Omental fat pad (tissue), 4 donors: ENCODE data around the gene LONRF2. TPM values are rescaled to one million over a fixed set of nuclear protein-coding genes. Genes with fewer than 3 reads are reported as not detected.

Experiments
- ATAC-seq: fragments of 150-250 bp; one replicate; pipeline ENCODE4 v1.9.1; 2016; ENCODE audit warnings: mild to moderate bottlenecking, moderate library complexity; ENCODE audit not compliant: low FRiP score
- DNase-seq: peaks from one replicate; pipeline ENCODE4 v3.0.0-alpha.2; 2019; ENCODE audit warnings: low spot score
- total RNA-seq, 4 donors: library from RNA; depleted of rRNA; stranded (reverse); fragments of >200 nt; gene quantifications; one replicate each; pipeline ENCODE4 v1.1.0, GENCODE V29; 2016
- TF ChIP-seq, protein P1 (sequence below), 3 donors: fragments of 450-650 bp; IDR thresholded peaks; one replicate each; pipeline ENCODE4 v1.5.1; 2016 to 2017; ENCODE audit warnings: antibody characterized with exemption in 3 of 3, mild to moderate bottlenecking in 3 of 3, moderate library complexity in 2 of 3

LONRF2 gene
- total RNA-seq, 4 donors from 2014 or later, result 2.5 to 32.8 (median 9.8) TPM

DNA sequence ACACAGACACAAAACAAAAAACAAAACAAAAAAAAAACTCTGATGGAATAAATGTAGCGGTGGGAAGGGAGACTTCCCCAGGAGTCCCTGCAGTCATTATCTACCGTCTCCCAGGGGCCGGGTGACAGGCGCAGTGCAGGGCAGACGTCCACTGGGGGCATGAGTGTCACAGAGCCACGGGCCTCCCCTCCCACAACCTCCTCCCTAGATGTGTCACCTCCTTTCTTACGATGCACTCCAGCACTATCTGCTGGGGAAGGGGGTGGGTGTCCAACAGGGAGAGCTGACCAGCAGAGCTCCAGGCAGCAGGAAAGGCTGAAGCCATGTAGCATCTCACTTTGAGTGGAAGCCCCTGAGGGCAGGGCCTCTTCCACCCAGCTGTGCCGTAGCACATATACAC lies 84.5 kb downstream of the LONRF2 start:
- DNase-seq (no peak), ATAC-seq (no peak)
- TF ChIP-seq, protein P1, sequence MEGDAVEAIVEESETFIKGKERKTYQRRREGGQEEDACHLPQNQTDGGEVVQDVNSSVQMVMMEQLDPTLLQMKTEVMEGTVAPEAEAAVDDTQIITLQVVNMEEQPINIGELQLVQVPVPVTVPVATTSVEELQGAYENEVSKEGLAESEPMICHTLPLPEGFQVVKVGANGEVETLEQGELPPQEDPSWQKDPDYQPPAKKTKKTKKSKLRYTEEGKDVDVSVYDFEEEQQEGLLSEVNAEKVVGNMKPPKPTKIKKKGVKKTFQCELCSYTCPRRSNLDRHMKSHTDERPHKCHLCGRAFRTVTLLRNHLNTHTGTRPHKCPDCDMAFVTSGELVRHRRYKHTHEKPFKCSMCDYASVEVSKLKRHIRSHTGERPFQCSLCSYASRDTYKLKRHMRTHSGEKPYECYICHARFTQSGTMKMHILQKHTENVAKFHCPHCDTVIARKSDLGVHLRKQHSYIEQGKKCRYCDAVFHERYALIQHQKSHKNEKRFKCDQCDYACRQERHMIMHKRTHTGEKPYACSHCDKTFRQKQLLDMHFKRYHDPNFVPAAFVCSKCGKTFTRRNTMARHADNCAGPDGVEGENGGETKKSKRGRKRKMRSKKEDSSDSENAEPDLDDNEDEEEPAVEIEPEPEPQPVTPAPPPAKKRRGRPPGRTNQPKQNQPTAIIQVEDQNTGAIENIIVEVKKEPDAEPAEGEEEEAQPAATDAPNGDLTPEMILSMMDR (IDR thresholded peaks at IDR 0.05), result no peak

DNA sequence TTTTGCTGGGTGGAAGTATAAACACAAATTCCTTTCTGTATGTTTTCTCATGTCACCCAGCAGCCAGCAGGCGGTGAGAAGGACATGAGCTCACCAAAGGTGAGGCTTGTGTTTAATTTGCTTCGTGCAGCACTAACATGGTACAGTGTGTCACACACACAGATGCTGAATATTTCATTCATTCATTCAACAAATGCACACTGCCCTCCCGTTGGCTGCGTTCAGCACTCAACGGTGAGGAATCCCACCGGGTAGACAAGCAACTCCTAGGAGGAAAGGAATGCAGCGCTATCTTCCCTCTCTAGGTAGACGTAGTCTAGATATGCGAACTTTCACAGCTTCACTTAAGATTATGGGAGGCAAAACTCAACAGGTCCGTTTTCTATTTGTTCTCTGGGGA lies 85.1 kb downstream of the LONRF2 start:
- TF ChIP-seq, protein P1 (IDR thresholded peaks at IDR 0.05), result no peak
- DNase-seq, result no peak
- ATAC-seq, result no peak

DNA sequence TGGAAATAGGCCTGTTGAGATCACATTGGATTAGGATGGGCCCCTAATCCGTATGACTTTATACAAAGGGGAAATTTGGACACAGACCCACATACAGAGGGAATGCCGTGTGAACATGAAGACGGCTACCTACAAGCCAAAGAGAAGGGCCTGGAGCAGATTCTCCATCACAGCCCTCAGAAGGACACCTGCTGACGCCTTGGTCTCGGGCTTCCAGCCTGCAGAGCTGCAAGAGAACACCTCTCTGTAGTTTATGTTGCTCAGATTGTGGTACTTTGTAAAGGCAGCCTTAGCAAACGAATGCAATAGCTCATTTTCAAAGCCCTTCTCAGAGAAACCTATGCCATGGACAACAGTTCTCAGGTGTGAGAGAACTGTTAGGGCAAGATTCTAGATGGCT lies 86.1 kb downstream of the LONRF2 start:
- DNase-seq, result no peak
- ATAC-seq, result no peak
- TF ChIP-seq, protein P1 (IDR thresholded peaks at IDR 0.05), result no peak

DNA sequence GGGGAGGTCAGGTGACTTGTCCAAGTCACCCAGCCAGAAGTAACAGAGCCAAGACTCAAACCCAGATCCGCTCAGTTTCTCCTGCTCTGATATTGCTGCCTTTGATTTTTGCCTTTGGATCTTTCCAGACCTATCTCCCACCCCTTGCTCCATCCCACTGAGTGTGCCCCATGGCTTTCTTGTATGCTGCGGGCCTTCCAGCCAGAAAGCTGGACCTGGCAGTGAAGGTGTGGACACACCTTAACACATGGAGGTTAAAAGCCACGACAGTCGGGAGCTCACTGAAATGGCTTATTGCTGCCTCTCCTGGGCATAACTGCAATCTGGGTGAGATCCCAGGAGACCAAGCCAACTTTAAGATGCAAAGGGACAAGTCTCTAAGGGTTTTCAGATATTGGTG lies 86.7 kb downstream of the LONRF2 start:
- TF ChIP-seq, protein P1 (IDR thresholded peaks at IDR 0.05), result no peak
- no peak for DNase-seq

DNA sequence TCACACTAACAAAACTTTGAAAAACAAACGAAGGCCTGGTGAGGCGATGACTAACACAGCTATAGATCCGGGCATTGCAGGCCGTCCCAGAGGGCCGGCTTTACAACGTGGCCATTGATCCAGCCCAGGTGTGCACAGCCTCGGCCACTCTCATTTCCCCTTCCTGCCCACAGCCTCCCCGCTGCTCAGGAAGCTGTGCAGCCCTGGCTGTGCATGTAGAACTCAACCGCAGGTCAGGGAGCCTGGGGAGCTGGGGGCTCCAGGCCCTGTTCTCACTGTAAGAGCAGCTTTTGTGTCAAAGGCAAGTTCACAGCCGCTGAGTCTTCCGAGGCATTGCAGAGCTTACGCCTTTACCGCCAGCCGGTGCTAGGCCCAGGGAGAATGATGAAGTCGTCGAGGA lies 87.2 kb downstream of the LONRF2 start:
- ATAC-seq, result no peak
- DNase-seq, result no peak
- TF ChIP-seq, protein P1 (IDR thresholded peaks at IDR 0.05), result no peak

More for the DNA sequence above, 86.7 kb downstream of the LONRF2 start:
- no peak for ATAC-seq

DNA sequence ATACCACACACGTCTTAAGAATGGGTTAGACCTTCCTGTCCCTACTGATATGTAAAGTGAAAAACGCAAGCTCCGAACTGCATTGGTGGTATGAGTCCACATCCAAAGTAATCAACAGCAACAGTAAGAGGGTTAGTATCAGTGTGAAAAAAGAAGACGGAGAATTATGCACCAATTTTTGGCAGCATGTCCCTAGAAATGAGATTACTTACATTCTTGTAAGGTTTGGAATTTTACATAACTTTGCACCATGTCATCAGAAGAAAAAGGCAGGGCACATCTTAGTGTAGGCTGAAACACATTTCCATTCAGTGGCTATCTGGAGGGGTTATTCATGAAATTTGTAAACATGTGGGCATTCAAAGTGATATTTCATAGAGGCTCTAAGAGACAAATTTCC lies 88.2 kb downstream of the LONRF2 start:
- ATAC-seq, result no peak
- no peak for DNase-seq
- TF ChIP-seq, protein P1 (IDR thresholded peaks at IDR 0.05), result no peak

DNA sequence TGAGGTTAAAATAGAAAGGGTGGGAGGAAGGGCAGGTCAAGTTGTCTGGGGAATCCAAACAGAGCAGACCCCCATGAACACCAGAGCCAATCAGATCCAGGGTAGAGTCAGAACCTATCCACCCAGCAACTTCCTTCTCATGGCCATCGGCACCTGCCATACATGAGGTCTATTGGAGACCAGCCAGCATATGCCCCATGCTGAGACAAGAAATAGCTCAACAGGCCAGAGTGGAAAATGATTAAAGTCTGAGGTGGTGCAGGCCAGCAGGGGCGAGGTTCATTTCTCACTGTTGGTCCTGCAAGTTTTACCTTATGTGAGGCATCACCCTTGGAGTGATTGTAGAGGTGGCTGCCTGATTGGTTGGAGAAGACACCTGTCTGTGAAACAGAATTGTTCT lies 89.2 kb downstream of the LONRF2 start:
- no peak for ATAC-seq
- no peak for DNase-seq
- TF ChIP-seq, protein P1 (IDR thresholded peaks at IDR 0.05), result no peak
